Measurements from ENCODE around the gene COL4A6.

Gene COL4A6

GRCh38 chrX:108230574-108230973, 207.6 kb downstream of the COL4A6 start:
- Histone ChIP-seq H3K27me3 (ENCODE audit: control insufficient read depth in 5 of 5, insufficient read depth in 4 of 5, low read length in 5 of 5) (peaks cover 5 to 21% (median 7%) of the 10 kb centered on the region in 5 donors), H3K4me3 (ENCODE audit: low read depth in 1 of 5, low read length in 5 of 5) (no peak overlapping the region), H3K27ac (ENCODE audit: low read depth, low read length) (no peak overlapping the region), H3K36me3 (ENCODE audit: control insufficient read depth in 5 of 5, insufficient read depth in 5 of 5, low read length in 5 of 5) (no peaks in the 10 kb centered on the region), H3K9ac (ENCODE audit: low read length in 5 of 5) (no peak overlapping the region), H3K4me1 (ENCODE audit: control insufficient read depth in 5 of 5, insufficient read depth in 5 of 5, low read length in 5 of 5) (no peaks in the 10 kb centered on the region), H3K9me3 (ENCODE audit: control insufficient read depth in 5 of 5, low read length in 5 of 5) (no peaks in the 10 kb centered on the region)

- Histone ChIP-seq H3K36me3 (ENCODE audit: control insufficient read depth in 5 of 5, insufficient read depth in 5 of 5, low read length in 5 of 5) (no peaks in the 10 kb centered on the region), H3K4me1 (ENCODE audit: control insufficient read depth in 5 of 5, insufficient read depth in 5 of 5, low read length in 5 of 5) (peaks cover 0 to 5% (median 0%) of the 10 kb centered on the region in 5 donors), H3K4me3 (ENCODE audit: low read depth in 1 of 5, low read length in 5 of 5) (no peak overlapping the region), H3K27me3 (ENCODE audit: control insufficient read depth in 5 of 5, insufficient read depth in 4 of 5, low read length in 5 of 5) (peaks cover 3 to 21% (median 7%) of the 10 kb centered on the region in 5 donors), H3K27ac (ENCODE audit: low read depth, low read length) (no peak overlapping the region), H3K9me3 (ENCODE audit: control insufficient read depth in 5 of 5, low read length in 5 of 5) (no peaks in the 10 kb centered on the region), H3K9ac (ENCODE audit: low read length in 5 of 5) (no peak overlapping the region)
Observed at GRCh38 chrX:108224727-108225621, 213.2 kb downstream of the COL4A6 start.

GRCh38 chrX:108224218-108224617, 214.0 kb downstream of the COL4A6 start:
- H3K9ac ChIP-seq (ENCODE audit: low read length in 5 of 5) = no peak overlapping the region
- H3K27ac ChIP-seq (ENCODE audit: low read depth, low read length) = no peak overlapping the region
- no peaks in the 10 kb centered on the region for H3K36me3 ChIP-seq (ENCODE audit: control insufficient read depth in 5 of 5, insufficient read depth in 5 of 5, low read length in 5 of 5)
- no peaks in the 10 kb centered on the region for H3K9me3 ChIP-seq (ENCODE audit: control insufficient read depth in 5 of 5, low read length in 5 of 5)
- peaks cover 0 to 5% (median 0%) of the 10 kb centered on the region in 5 donors for H3K4me1 ChIP-seq (ENCODE audit: control insufficient read depth in 5 of 5, insufficient read depth in 5 of 5, low read length in 5 of 5)
- H3K4me3 ChIP-seq (ENCODE audit: low read depth in 1 of 5, low read length in 5 of 5) = no peak overlapping the region
- peaks cover 3 to 19% (median 10%) of the 10 kb centered on the region in 5 donors for H3K27me3 ChIP-seq (ENCODE audit: control insufficient read depth in 5 of 5, insufficient read depth in 4 of 5, low read length in 5 of 5)

GRCh38 chrX:108223585-108223984, 214.6 kb downstream of the COL4A6 start:
- H3K9ac ChIP-seq (ENCODE audit: low read length in 5 of 5) = no peak overlapping the region
- H3K4me1 ChIP-seq (ENCODE audit: control insufficient read depth in 5 of 5, insufficient read depth in 5 of 5, low read length in 5 of 5) = peaks cover 0 to 5% (median 0%) of the 10 kb centered on the region in 5 donors
- peaks cover 3 to 19% (median 10%) of the 10 kb centered on the region in 5 donors for H3K27me3 ChIP-seq (ENCODE audit: control insufficient read depth in 5 of 5, insufficient read depth in 4 of 5, low read length in 5 of 5)
- H3K36me3 ChIP-seq (ENCODE audit: control insufficient read depth in 5 of 5, insufficient read depth in 5 of 5, low read length in 5 of 5) = no peaks in the 10 kb centered on the region
- H3K9me3 ChIP-seq (ENCODE audit: control insufficient read depth in 5 of 5, low read length in 5 of 5) = no peaks in the 10 kb centered on the region
- H3K27ac ChIP-seq (ENCODE audit: low read depth, low read length) = no peak overlapping the region
- H3K4me3 ChIP-seq (ENCODE audit: low read depth in 1 of 5, low read length in 5 of 5) = no peak overlapping the region

- Histone ChIP-seq H3K9ac (ENCODE audit: low read length in 5 of 5) (no peak overlapping the region), H3K9me3 (ENCODE audit: control insufficient read depth in 5 of 5, low read length in 5 of 5) (no peaks in the 10 kb centered on the region), H3K4me1 (ENCODE audit: control insufficient read depth in 5 of 5, insufficient read depth in 5 of 5, low read length in 5 of 5) (peaks cover 0 to 22% (median 0%) of the 10 kb centered on the region in 5 donors), H3K4me3 (ENCODE audit: low read depth in 1 of 5, low read length in 5 of 5) (no peak overlapping the region), H3K27ac (ENCODE audit: low read depth, low read length) (no peak overlapping the region), H3K27me3 (ENCODE audit: control insufficient read depth in 5 of 5, insufficient read depth in 4 of 5, low read length in 5 of 5) (peaks cover 5 to 16% (median 7%) of the 10 kb centered on the region in 5 donors), H3K36me3 (ENCODE audit: control insufficient read depth in 5 of 5, insufficient read depth in 5 of 5, low read length in 5 of 5) (no peaks in the 10 kb centered on the region)
Observed at GRCh38 chrX:108221301-108221864, 216.8 kb downstream of the COL4A6 start.

- Histone ChIP-seq H3K4me3 (ENCODE audit: low read depth in 1 of 5, low read length in 5 of 5) (no peak overlapping the region), H3K27ac (ENCODE audit: low read depth, low read length) (no peak overlapping the region), H3K4me1 (ENCODE audit: control insufficient read depth in 5 of 5, insufficient read depth in 5 of 5, low read length in 5 of 5) (peaks cover 0 to 26% (median 0%) of the 10 kb centered on the region in 5 donors), H3K27me3 (ENCODE audit: control insufficient read depth in 5 of 5, insufficient read depth in 4 of 5, low read length in 5 of 5) (peaks cover under 1 to 16% (median 7%) of the 10 kb centered on the region in 5 donors), H3K36me3 (ENCODE audit: control insufficient read depth in 5 of 5, insufficient read depth in 5 of 5, low read length in 5 of 5) (no peaks in the 10 kb centered on the region), H3K9me3 (ENCODE audit: control insufficient read depth in 5 of 5, low read length in 5 of 5) (no peaks in the 10 kb centered on the region), H3K9ac (ENCODE audit: low read length in 5 of 5) (no peak overlapping the region)
Observed at GRCh38 chrX:108219949-108220601, 218.1 kb downstream of the COL4A6 start.

- Histone ChIP-seq H3K27ac (ENCODE audit: low read depth, low read length) (no peak overlapping the region), H3K36me3 (ENCODE audit: control insufficient read depth in 5 of 5, insufficient read depth in 5 of 5, low read length in 5 of 5) (no peaks in the 10 kb centered on the region), H3K9ac (ENCODE audit: low read length in 5 of 5) (no peak overlapping the region), H3K4me1 (ENCODE audit: control insufficient read depth in 5 of 5, insufficient read depth in 5 of 5, low read length in 5 of 5) (peaks cover 0 to 22% (median 0%) of the 10 kb centered on the region in 5 donors), H3K27me3 (ENCODE audit: control insufficient read depth in 5 of 5, insufficient read depth in 4 of 5, low read length in 5 of 5) (peaks cover 0 to 18% (median 5%) of the 10 kb centered on the region in 5 donors), H3K9me3 (ENCODE audit: control insufficient read depth in 5 of 5, low read length in 5 of 5) (no peaks in the 10 kb centered on the region), H3K4me3 (ENCODE audit: low read depth in 1 of 5, low read length in 5 of 5) (no peak overlapping the region)
Observed at GRCh38 chrX:108217876-108218275, 220.3 kb downstream of the COL4A6 start.

GRCh38 chrX:108216919-108217571, 221.2 kb downstream of the COL4A6 start:
- H3K36me3 ChIP-seq (ENCODE audit: control insufficient read depth in 5 of 5, insufficient read depth in 5 of 5, low read length in 5 of 5) = no peaks in the 10 kb centered on the region
- H3K4me1 ChIP-seq (ENCODE audit: control insufficient read depth in 5 of 5, insufficient read depth in 5 of 5, low read length in 5 of 5) = peaks cover 0 to 22% (median 0%) of the 10 kb centered on the region in 5 donors
- peaks cover 0 to 21% (median 5%) of the 10 kb centered on the region in 5 donors for H3K27me3 ChIP-seq (ENCODE audit: control insufficient read depth in 5 of 5, insufficient read depth in 4 of 5, low read length in 5 of 5)
- H3K9ac ChIP-seq (ENCODE audit: low read length in 5 of 5) = no peak overlapping the region
- H3K27ac ChIP-seq (ENCODE audit: low read depth, low read length) = no peak overlapping the region
- no peaks in the 10 kb centered on the region for H3K9me3 ChIP-seq (ENCODE audit: control insufficient read depth in 5 of 5, low read length in 5 of 5)
- H3K4me3 ChIP-seq (ENCODE audit: low read depth in 1 of 5, low read length in 5 of 5) = no peak overlapping the region

GRCh38 chrX:108216405-108216804, 221.8 kb downstream of the COL4A6 start:
- Histone ChIP-seq H3K36me3 (ENCODE audit: control insufficient read depth in 5 of 5, insufficient read depth in 5 of 5, low read length in 5 of 5) (no peaks in the 10 kb centered on the region), H3K27me3 (ENCODE audit: control insufficient read depth in 5 of 5, insufficient read depth in 4 of 5, low read length in 5 of 5) (peaks cover 0 to 21% (median 5%) of the 10 kb centered on the region in 5 donors), H3K4me3 (ENCODE audit: low read depth in 1 of 5, low read length in 5 of 5) (no peak overlapping the region), H3K4me1 (ENCODE audit: control insufficient read depth in 5 of 5, insufficient read depth in 5 of 5, low read length in 5 of 5) (peaks cover 0 to 22% (median 0%) of the 10 kb centered on the region in 5 donors), H3K27ac (ENCODE audit: low read depth, low read length) (no peak overlapping the region), H3K9me3 (ENCODE audit: control insufficient read depth in 5 of 5, low read length in 5 of 5) (no peaks in the 10 kb centered on the region), H3K9ac (ENCODE audit: low read length in 5 of 5) (no peak overlapping the region)
